Measurements from ENCODE around the gene SLC4A3.

DNA sequence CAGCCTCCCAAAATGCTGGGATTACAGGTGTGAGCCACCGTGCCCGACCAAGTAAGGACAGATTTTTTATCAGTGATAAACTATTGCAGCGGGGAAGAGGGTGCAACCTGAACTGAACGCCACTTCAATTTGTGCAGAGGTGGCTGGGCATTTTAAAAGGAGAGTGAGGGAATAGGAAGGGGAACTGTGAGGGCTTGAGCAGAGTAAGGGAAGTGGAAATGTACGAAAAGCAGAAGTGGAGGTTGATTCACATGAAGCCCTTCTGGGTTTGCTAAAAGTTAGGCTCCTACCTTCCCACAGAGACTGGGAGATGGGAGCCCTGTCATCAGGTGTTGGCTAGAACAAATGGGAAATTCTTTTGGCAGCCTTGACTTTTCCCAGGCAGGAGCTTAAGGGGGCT, 23.7 kb upstream of the SLC4A3 start:
- TF ChIP-seq POLR2AphosphoS5 (IDR thresholded peaks at IDR 0.05; ENCODE audit: insufficient read depth, low read depth, low read length), result no peak
- TF ChIP-seq, protein P1, sequence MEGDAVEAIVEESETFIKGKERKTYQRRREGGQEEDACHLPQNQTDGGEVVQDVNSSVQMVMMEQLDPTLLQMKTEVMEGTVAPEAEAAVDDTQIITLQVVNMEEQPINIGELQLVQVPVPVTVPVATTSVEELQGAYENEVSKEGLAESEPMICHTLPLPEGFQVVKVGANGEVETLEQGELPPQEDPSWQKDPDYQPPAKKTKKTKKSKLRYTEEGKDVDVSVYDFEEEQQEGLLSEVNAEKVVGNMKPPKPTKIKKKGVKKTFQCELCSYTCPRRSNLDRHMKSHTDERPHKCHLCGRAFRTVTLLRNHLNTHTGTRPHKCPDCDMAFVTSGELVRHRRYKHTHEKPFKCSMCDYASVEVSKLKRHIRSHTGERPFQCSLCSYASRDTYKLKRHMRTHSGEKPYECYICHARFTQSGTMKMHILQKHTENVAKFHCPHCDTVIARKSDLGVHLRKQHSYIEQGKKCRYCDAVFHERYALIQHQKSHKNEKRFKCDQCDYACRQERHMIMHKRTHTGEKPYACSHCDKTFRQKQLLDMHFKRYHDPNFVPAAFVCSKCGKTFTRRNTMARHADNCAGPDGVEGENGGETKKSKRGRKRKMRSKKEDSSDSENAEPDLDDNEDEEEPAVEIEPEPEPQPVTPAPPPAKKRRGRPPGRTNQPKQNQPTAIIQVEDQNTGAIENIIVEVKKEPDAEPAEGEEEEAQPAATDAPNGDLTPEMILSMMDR (IDR thresholded peaks at IDR 0.05; ENCODE audit: extremely low read depth in 1 of 2, insufficient read depth in 1 of 2, low read depth in 1 of 2, low read length in 2 of 2), result no peak
- no peak for TF ChIP-seq EZH2 (IDR thresholded peaks at IDR 0.05; ENCODE audit: borderline replicate concordance, low read depth, low read length, severe bottlenecking)
- TF ChIP-seq POLR2A (IDR thresholded peaks at IDR 0.05; ENCODE audit: low read depth, low read length), result no peak
- no peak for TF ChIP-seq JUN (IDR thresholded peaks at IDR 0.05; ENCODE audit: borderline replicate concordance, insufficient read depth, insufficient read length, low read depth)
- TF ChIP-seq, protein P2, sequence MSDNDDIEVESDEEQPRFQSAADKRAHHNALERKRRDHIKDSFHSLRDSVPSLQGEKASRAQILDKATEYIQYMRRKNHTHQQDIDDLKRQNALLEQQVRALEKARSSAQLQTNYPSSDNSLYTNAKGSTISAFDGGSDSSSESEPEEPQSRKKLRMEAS (IDR thresholded peaks at IDR 0.05; ENCODE audit: insufficient read depth, insufficient read length), result no peak
- no peak for TF ChIP-seq GATA2 (IDR thresholded peaks at IDR 0.05; ENCODE audit: insufficient read depth, insufficient read length, low read depth, low read length)
